GM15510 (cell line): Measurements from ENCODE around the gene MTHFD1L.

Experiments
- POLR2A ChIP-seq: IDR thresholded peaks from 3 replicates; pipeline ENCODE4 v1.6.1; 2011; ENCODE audit warnings: borderline replicate concordance; ENCODE audit not compliant: insufficient read length; ENCODE audit errors: extremely low read depth

Gene MTHFD1L

DNA sequence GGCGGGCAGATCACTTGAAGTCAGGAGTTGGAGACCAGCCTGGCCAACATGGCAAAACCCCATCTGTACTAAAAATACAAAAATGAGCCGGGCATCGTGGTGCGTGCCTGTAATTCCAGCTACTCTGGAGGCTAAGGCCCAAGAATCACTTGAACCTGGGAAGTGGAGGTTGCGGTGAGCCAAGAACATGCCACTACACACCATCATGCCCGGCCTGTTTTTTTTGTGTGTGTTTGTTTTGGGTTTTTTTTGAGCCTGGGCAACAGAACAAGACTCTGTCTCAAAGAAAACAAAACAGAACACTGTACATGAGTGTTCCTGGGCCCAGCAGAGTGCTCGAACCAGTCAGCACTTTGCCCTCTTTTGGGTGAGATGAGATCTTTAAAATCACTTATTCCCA lies 159.1 kb downstream of the MTHFD1L start:
- TF ChIP-seq POLR2A, result no peak

DNA sequence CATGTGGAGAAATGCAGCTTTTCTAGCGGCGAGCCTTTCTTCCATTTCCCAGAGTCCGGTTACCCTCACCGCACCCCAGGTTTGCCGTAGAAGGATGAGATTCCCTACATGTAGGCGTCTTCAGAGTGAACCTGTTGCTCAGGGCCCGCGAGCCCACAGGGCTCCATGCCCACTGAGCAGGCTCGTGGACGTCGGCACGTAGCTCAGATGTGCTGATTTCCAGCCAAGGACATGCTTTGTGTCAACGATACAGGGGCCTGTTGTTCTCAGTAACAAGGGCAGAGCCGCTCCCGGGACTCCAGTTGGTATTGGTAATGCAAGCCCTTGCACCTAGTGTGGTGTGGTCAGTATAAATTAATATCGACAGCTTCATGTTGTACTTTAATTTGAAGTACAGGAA lies 159.6 kb downstream of the MTHFD1L start:
- TF ChIP-seq POLR2A, result no peak

DNA sequence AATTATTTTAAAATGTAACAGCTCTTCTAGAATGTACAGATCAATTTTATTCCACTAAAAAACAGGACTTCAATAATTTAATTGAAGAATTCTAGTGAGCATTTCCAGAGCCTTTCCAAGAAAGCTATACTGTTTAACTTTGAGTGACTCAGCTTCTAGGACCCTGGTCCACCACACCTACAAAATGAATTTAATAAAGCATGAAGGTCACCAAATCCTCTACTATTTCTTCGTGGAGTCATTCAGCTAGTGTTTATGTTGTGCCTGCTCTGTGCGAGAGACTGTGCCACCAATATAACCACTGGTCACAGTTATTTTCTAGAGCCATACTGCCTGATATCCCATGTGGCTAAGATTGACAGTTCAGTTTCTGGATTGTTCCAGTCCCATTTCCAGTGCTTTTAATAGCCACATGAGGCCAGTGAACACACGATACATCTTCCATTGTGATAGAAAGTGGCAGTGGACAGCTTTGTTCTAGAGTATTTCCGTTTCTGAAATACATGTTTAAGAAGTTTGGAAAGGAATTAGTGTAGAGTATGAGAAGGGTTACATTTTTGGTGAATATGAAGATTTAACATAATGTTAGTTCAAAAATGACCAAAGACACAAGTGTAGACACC lies 160.7 kb downstream of the MTHFD1L start:
- TF ChIP-seq POLR2A, result no peak

DNA sequence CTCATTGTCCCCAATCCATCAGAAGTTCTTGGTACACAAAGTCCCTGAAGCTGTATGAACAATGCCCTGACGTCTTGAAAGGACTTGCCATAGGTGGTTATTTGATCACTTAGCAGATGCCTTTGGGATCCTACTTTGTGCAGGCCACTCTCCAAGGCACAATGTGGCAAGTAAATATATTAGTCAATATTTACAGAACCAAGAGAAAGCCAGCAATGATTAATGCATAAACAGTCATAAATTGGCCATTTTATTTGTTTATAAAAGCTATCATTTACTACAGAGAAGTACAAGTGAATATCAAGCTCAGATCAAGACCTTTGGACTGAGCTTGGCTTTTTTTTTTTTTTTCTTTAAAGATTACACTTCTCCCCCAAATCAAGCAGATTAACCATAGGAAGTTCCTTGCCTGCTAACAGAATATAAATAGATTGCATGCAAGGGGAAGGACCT lies 161.8 kb downstream of the MTHFD1L start:
- no peak for TF ChIP-seq POLR2A

DNA sequence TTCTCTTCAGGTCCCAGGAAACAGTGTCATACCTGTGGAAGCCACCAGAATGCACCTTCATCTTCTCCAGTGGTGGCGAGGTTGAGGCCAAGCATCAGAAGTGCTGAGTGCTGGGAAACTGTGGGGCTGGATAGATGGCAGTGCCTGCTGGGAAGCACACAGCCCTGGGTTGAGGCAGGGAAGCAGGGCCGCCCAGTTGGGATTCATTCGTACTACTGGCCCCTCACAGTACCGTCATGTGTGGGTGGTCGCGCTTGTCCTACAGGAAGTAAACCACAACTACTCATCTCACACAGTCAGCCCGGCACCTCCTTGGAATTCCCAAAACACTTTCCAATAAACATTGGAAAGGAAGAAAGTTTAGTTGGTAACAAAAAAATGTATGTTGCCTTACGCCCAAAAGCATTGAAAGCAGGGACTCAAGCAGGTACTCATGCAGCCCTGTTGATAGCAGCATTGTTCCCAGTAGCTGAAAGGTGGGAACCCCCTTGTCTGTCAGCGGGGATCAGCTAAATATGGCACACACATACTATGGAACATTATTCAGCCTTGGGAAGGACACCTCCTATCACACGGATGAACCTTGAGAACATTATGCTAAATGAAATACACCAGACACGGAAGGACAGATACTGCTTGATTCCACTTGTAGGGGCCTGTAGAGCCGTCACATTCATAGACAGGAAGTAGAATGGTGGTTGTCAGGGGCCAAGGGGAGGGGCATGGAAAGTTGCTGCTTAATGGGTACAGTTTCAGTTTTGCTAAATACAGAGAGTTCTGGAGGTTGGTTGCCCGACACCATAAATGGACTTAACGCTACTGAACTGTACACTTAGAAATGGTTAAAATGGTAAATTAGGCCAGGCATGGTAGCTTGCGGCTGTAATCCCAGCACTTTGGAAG lies 162.7 kb downstream of the MTHFD1L start:
- TF ChIP-seq POLR2A, result no peak

DNA sequence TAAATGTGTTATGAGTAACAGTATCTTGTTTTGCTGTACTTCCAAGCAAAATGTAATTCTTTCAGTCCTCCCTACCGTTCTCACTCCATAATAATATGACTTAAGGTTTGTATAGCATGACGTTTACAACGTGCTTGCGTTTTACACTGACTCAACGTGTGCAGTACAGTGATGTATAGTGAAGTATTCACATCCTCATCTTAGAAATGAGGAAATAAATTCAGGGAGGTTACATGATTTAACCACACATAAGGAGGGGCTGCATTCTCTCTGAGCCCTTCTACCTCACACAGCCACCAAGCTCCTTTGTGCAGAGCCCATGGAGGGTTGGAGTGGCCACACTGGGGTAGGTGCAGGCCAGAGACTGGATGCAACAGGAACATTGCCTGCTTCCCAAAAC lies 164.5 kb downstream of the MTHFD1L start:
- no peak for TF ChIP-seq POLR2A

DNA sequence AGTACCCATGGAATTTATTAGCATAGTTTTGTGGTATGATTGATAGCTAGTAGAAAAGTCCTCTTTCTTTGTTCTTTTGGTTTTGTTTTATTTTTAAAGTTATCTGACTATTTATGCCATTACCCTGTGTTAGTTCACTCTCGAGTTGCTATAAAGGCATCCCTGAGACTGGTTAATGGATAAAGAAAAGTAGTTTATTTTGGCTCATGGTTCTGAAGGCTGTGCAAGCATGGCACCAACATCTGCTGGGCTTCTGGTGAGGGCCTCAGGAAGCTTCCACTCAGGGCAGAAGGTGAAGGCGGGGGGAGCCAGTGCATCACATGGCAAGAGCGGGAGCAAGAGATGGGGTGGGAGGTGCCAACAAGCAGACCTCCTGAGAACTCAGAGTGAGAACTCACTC lies 166.5 kb downstream of the MTHFD1L start:
- no peak for TF ChIP-seq POLR2A

DNA sequence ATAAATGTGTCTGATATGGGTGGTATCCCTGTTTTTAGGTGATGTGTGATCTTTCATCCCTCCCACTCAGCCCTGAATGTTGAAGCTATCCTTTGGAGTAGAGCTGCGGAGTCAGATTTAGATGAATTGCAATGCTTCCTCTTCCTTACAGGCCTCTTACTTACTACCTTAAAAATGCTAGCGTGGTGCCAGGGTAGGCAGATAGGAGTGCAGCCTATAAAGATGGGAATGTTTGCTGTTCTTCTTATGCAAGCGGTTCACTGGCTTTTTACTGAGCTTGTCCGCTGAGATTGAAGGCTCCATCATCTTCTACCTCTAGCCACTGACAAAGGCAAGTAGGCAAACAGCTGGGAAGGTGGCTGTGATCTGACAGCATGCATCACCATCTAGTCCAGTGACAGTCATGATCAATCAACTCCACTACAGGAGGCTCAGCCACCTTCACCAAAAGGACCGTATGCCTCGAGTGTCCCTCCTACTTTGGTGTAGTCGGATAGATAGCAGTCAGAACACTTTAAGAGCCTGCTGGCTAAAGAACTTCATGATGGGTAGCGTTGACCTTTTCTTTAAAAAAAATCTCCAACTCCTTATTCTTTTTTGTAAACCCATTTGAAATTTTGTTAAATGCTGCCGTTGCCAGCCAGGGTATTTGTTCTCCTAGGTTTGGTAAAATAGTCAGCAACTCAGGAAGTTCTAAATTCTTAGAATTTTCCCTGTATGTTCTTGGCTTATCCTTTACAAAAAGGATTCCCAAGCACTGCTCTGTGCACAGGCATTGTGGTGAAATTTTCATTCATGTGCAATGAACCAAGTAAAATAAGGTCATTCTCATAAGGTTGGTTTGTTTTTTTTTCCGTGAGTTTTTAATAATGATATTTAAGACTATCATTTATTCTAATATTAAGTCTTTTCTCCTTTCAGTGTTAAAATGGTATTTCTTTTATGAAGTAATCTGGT lies 169.6 kb downstream of the MTHFD1L start:
- TF ChIP-seq POLR2A, result no peak

DNA sequence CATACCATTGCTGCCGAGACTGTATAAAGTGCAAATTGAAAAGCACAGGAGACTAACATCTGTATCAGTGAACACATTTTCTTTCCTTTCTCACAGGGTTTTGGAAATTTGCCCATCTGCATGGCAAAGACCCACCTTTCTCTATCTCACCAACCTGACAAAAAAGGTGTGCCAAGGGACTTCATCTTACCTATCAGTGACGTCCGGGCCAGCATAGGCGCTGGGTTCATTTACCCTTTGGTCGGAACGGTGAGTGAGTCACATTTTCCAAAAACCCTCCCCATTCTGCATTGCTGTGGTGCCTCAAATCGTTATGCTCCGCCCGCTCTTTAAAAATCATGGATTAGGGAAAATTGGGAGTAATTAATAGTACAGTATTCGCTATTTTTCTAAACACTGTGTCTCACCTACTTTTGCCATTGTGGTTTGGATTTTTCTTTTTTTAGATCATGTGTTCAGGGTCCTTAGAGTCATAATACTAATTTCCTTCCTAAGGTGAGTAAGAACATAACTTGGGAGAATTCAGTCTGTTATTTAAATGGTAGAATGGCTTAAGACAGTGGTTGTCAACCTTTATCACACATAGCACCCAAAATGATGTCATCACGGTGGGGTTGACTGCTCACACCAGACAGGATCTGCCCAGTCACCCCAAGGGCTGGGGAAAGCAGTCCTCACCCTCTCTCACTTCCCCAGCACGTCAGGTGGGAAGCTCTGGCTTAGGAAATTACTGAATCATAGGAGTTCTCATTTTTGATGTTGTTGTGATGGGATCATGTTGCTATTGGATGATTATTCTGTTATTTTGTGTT lies 171.6 kb downstream of the MTHFD1L start:
- TF ChIP-seq POLR2A, result no peak

DNA sequence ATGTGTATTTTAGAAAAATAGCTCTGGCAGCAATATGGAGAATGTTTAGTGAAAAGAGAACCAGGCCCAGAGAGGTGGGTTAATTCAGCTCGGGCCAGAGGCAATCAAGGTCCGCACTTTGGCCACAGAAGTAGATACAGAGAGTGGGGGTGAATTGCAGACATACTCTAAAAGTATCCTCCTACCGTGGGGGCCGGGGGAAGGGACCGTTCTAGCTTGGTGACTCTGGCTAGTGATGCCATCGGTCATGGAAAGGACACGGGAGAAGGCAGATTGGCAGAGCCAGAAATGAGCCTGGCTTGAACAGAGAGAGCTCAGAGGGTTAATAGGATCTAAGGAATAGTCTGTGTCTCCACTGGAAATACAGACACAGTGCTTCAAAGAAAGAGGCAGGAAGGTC lies 173.1 kb downstream of the MTHFD1L start:
- no peak for TF ChIP-seq POLR2A

DNA sequence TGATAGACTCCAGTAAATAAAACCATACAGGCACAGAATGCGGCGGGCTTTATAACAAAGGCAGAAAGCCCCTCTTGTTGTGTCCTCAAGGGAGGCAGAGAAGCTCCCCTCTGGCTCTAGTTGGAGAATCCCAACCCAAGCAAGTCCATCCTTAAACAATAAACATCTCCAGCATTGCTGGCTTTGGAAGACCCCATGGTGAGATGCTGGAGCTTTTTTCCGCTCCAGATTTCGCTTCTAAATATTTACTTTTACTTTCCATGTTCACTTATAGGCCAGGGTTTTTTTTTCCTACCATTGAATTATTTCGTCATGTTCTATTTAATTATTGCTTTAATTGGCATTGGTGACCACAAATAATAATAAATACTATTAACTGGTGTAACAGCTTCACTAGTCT lies 176.2 kb downstream of the MTHFD1L start:
- TF ChIP-seq POLR2A, result no peak

DNA sequence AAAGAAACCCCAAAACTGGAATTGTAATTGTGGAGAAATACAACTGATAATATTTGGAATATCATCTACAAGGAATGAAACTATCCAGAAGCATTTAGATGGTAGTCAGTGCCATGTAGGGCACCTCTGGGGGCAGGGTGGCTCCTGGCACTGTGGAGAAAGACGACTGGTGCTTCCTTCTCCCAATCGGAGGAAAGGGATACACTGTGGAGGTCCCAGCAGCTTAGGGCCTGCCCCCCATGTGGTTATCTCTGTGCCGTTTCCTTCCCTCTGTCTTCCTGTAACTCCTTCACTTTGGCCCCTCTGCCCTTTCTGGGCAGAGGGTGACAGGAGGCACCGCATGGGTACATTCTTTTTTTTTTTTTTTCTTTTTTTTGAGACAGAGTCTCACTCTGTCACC lies 178.4 kb downstream of the MTHFD1L start:
- no peak for TF ChIP-seq POLR2A

DNA sequence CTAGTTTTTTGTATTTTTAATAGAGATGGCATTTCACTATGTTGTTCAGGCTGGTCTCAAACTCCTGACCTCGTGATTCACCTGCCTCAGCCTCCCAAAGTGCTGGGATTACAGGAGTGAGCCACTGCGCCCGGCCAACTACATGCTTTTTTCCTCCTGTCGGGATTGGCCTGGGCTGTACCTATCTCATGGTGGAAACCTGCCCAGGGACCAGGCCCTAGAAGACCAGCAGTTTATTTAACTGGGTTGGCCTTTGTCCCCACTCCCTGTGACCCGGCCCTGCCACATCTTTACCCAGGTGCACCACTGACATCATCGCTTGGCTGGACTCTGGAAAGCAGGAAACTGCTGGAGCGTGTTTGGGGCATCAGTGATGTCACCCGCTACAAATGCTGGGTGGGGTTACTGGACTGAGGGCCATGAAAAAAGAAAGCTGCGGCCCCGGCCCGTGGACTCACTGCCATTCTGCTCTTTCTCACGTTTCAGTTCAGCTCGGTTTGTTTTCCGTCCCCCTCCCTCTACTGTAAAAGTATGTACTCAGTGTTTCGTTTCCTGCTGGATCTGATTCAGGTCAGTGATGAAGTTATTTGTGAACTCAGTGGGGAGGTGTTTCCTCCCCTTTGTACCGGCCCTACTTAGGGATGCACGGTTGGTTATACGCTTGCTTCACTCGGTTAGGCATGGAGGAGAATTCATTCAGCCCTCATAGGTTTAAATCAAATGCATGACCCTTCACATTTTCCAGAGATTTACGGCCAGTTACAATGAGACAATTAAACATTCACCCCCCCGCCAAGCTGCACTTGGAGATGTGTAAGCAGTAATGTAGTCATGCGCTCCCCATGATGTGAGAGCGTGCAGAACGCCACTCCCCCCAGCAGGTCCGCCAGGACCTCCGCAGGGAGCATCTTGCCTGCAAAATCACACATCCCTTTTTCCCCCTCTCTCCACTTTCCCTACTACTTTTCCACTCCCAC lies 179.3 kb downstream of the MTHFD1L start:
- no peak for TF ChIP-seq POLR2A
